ENCODE measurements around the gene RYR2. TPM values are rescaled to one million over a fixed set of nuclear protein-coding genes. Genes with fewer than 3 reads are reported as not detected.

RYR2 gene
- polyA plus RNA-seq, 1 experiment = not detected

DNA sequence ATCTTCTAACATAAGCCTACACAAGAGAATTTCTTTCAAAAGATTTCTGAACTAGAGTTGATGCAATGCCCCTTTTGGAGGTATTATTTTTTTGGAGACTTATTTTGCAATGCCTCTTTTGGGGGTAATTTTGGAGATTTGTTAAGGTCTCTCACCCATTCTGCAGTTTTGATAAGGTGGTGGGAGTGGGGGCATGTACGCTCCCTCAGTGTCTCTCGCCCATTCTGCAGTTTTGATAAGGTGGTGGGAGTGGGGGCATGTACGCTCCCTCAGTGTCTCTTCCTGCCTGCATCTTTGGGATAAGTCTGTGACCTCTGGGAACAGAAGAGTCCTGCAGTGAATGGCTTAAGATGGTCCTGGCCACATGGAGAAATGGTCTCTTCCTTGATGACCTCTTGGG, 536.6 kb downstream of the RYR2 start:
- Histone ChIP-seq H3K27me3 (ENCODE audit: control insufficient read depth, insufficient read depth, low read length) (no peaks in the 10 kb centered on the region), H3K9me3 (ENCODE audit: control insufficient read depth, insufficient read depth, low read length) (peaks cover 2% of the 10 kb centered on the region; the same call in 1 of the 2 replicates), H3K4me3 (ENCODE audit: low read depth, low read length) (no peak overlapping the region), H3K27ac (ENCODE audit: low read depth, low read length) (no peak overlapping the region)
- POLR2A ChIA-PET = no interaction called here
- CTCF ChIA-PET = no interaction called here
- TF ChIP-seq, protein P1, sequence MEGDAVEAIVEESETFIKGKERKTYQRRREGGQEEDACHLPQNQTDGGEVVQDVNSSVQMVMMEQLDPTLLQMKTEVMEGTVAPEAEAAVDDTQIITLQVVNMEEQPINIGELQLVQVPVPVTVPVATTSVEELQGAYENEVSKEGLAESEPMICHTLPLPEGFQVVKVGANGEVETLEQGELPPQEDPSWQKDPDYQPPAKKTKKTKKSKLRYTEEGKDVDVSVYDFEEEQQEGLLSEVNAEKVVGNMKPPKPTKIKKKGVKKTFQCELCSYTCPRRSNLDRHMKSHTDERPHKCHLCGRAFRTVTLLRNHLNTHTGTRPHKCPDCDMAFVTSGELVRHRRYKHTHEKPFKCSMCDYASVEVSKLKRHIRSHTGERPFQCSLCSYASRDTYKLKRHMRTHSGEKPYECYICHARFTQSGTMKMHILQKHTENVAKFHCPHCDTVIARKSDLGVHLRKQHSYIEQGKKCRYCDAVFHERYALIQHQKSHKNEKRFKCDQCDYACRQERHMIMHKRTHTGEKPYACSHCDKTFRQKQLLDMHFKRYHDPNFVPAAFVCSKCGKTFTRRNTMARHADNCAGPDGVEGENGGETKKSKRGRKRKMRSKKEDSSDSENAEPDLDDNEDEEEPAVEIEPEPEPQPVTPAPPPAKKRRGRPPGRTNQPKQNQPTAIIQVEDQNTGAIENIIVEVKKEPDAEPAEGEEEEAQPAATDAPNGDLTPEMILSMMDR (IDR thresholded peaks at IDR 0.05; ENCODE audit: low read depth, low read length) = no peak
- DNase-seq (ENCODE audit: low read depth, low spot score) = no peak

DNA sequence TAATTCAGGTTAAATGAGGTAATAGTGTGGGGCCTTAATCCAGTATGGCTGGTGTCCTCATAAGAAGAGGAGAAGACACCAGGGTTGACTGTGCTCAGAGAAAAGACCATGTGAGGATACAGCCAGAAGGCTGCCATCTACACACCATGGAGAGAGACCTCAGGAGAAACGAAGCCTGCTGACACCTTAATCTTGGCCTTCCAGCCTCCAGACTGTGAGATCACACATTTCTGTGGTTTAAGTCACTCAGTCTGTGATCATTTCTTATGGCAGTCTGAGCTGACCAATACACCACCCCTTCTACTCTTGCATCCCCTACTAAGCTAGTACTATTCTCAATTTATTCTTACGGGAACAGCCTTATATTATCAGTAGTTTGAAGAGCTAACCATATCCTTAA, 538.7 kb downstream of the RYR2 start:
- Histone ChIP-seq H3K4me3 (ENCODE audit: low read depth, low read length) (no peak overlapping the region), H3K27me3 (ENCODE audit: control insufficient read depth, insufficient read depth, low read length) (no peaks in the 10 kb centered on the region), H3K9me3 (ENCODE audit: control insufficient read depth, insufficient read depth, low read length) (peaks cover 4% of the 10 kb centered on the region; the same call in 1 of the 2 replicates), H3K27ac (ENCODE audit: low read depth, low read length) (no peak overlapping the region)
- TF ChIP-seq, protein P1 (IDR thresholded peaks at IDR 0.05; ENCODE audit: low read depth, low read length) = no peak
- POLR2A ChIA-PET = no interaction called here
- CTCF ChIA-PET = no interaction called here
- no peak for DNase-seq (ENCODE audit: low read depth, low spot score)

DNA sequence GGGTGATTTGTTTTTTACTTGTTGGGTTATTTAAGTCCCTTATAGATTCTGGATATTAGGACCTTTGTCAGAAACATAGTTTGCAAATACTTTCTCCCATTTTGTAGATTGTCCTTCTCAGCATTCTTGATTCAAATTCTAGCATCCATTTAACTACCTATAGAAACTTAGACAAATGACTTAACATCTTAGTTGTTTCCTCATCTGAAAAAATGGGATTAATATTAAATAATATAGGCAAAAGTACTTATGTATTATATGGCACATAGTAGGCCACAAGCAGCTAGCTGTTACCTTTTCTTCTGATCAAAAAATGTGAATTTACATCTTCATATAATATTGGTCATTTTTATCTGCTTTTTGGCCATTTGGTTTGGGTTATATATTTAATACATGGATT, 541.3 kb downstream of the RYR2 start:
- POLR2A ChIA-PET = no interaction called here
- CTCF ChIA-PET = no interaction called here
- Histone ChIP-seq H3K27me3 (ENCODE audit: control insufficient read depth, insufficient read depth, low read length) (no peaks in the 10 kb centered on the region), H3K4me3 (ENCODE audit: low read depth, low read length) (no peak overlapping the region), H3K9me3 (ENCODE audit: control insufficient read depth, insufficient read depth, low read length) (peaks cover 7% of the 10 kb centered on the region), H3K27ac (ENCODE audit: low read depth, low read length) (no peak overlapping the region)
- TF ChIP-seq, protein P1 (IDR thresholded peaks at IDR 0.05; ENCODE audit: low read depth, low read length) = no peak
- DNase-seq (ENCODE audit: low read depth, low spot score) = no peak

DNA sequence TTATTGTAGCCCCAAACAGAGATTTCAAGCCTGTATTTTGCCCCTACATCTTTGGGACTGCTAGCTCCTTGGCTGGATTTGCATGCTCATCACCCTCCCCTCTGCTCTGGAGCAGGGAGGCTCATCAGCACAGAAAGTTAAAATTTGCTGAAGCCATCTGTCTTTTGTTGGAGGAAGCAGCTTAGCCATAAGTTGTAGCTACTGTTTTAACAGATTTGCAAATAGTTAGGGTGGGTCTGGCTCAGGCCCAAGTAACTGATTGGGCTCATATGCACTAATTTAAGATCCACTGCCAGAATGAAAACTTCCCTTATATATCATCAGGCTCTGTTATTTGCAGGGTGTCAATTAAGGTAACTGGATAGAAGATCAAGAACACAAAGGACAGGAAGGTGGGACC, 541.8 kb downstream of the RYR2 start:
- H3K27ac ChIP-seq (ENCODE audit: low read depth, low read length) = no peak overlapping the region
- CTCF ChIA-PET = no interaction called here
- no peak overlapping the region for H3K4me3 ChIP-seq (ENCODE audit: low read depth, low read length)
- H3K9me3 ChIP-seq (ENCODE audit: control insufficient read depth, insufficient read depth, low read length) = peaks cover 7% of the 10 kb centered on the region
- TF ChIP-seq, protein P1 (IDR thresholded peaks at IDR 0.05; ENCODE audit: low read depth, low read length) = no peak
- DNase-seq (ENCODE audit: low read depth, low spot score) = no peak
- H3K27me3 ChIP-seq (ENCODE audit: control insufficient read depth, insufficient read depth, low read length) = no peaks in the 10 kb centered on the region
- POLR2A ChIA-PET = no interaction called here

DNA sequence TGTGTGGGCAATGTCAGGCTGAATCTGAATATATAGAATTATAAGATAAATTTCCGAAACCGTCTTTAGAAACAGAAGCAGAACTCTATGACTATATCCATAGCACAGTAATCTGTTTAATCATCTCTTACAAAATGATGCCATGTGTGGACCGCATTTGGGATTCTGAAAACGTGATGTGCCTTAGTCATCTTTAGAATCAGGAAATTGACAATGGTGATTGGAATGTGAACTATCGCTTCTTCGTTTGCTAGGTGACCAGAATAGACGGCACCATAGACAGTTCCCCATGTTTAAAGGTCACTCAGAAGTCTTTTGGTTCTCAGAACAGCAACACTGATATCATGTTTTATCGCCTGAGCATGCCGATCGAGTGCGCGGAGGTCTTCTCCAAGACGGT, 548.4 kb downstream of the RYR2 start:
- peaks cover 16% of the 10 kb centered on the region for H3K9me3 ChIP-seq (ENCODE audit: control insufficient read depth, insufficient read depth, low read length)
- DNase-seq (ENCODE audit: low read depth, low spot score) = no peak
- CTCF ChIA-PET = no interaction called here
- H3K4me3 ChIP-seq (ENCODE audit: low read depth, low read length) = no peak overlapping the region
- no peaks in the 10 kb centered on the region for H3K27me3 ChIP-seq (ENCODE audit: control insufficient read depth, insufficient read depth, low read length)
- TF ChIP-seq, protein P1 (IDR thresholded peaks at IDR 0.05; ENCODE audit: low read depth, low read length) = no peak
- no peak overlapping the region for H3K27ac ChIP-seq (ENCODE audit: low read depth, low read length)
- POLR2A ChIA-PET = no interaction called here

Data from AG04450 (cell line).